Smooth muscle cell of the brain vasculature (primary cell): ENCODE measurements around the gene TLX1.
"Not testable (repeated sequence)": the region's sequence is repeated elsewhere in the genome, so short reads cannot be mapped to it uniquely, and the experiment has no call there.

Experiments used
- DNase-seq: peaks from one replicate; pipeline ENCODE4 v3.0.0-alpha.2; 2012; ENCODE audit warnings: low read depth, low spot score

The TLX1 gene

GRCh38 chr10:101152316-101152715, 21.2 kb downstream of the TLX1 start:
- DNase-seq, result no peak

GRCh38 chr10:101154506-101154905, 23.4 kb downstream of the TLX1 start:
- DNase-seq, result not testable (repeated sequence)

- DNase-seq, result no peak
Observed at GRCh38 chr10:101155896-101156295, 24.8 kb downstream of the TLX1 start.

- DNase-seq, result no peak
Observed at GRCh38 chr10:101157756-101158458, 26.8 kb downstream of the TLX1 start.

GRCh38 chr10:101158459-101159058, 27.5 kb downstream of the TLX1 start:
- DNase-seq, result no peak

GRCh38 chr10:101161494-101162299, 30.6 kb downstream of the TLX1 start:
- DNase-seq, result peak; percentile 36

- DNase-seq, result no peak
Observed at GRCh38 chr10:101162677-101163076, 31.6 kb downstream of the TLX1 start.

- DNase-seq, result no peak
Observed at GRCh38 chr10:101164020-101164419, 32.9 kb downstream of the TLX1 start.

GRCh38 chr10:101165736-101166135, 34.6 kb downstream of the TLX1 start:
- DNase-seq, result no peak

GRCh38 chr10:101166430-101166829, 35.3 kb downstream of the TLX1 start:
- no peak for DNase-seq

GRCh38 chr10:101172741-101173140, 41.6 kb downstream of the TLX1 start:
- no peak for DNase-seq

- DNase-seq, result no peak
Observed at GRCh38 chr10:101174319-101174718, 43.2 kb downstream of the TLX1 start.

- no peak for DNase-seq
Observed at GRCh38 chr10:101176577-101176976, 45.5 kb downstream of the TLX1 start.

GRCh38 chr10:101182936-101183335, 51.8 kb downstream of the TLX1 start:
- DNase-seq, result no peak

- no peak for DNase-seq
Observed at GRCh38 chr10:101183458-101184183, 52.5 kb downstream of the TLX1 start.
